Inferior parietal cortex (tissue), 1 donor: ENCODE results near the gene ASCL4.

Source experiments
- DNase-seq: peaks from one replicate; pipeline ENCODE4 v3.0.0-alpha.2; 2016; ENCODE audit errors: extremely low spot score

The ASCL4 gene

DNA sequence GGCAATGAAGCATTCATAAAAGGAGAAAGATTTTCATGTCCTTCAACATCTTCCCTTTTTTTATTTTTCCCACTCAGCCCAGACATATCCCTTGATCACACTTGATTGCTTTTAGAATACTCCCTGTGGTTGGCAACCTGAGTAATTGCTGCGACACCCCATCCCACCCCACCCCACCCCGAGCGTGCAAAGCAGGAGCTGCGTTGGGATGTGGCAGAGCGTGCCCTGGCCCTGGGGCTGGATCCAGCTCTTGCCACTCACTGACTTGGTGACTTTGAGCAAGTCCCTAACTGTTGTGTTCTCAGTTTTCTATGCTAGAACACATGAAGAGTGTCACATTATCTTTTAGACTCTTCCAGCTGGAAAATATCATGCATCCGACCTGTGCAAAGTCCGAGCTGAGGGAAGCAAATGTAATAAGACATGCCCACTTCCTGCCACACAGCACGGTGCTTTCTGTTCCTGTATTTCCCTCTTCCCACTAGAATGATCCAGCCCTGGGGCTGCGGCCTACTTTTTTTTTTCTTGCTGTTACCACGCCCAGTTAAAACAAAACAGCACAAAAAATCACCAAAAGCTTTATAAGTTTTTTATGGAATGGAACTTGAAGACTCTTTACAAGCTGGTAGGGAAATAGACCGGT lies 4.0 kb downstream of the ASCL4 start:
- DNase-seq: no peak

DNA sequence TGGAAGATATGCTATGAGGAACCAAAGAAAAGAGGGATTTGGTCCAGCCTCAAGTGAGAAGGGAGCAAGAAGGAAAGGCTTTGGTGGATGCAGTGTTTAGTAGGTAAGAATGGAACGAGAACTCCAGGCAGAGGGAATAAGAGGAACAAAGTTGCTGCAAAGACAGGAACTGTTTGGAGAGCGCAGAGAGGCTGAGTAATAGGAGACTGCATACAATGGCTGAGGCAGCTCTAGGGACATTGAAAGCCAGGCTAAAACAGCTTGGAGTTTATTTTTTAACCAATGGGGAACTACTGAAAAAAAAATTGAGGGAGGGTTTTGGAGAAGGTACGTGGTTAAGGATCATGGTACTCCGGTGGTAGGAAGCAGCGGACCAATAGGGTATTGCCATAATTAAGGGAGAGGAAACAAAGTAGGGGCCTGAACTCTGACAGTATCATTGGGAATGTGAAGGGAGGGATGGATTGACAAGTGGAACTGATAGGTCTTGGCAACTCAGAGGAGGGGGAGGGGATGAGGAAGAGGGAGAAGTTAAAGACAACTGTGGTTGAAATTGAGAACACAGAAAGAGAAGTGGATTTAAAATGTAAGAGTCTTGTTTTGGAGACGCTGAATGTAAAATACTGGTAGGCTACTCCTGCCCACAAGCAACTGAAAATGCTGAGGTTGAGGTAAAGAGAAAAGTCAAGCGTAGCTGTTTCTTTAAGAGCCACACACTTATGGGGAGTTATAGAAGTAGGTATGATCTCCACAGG lies 4.8 kb downstream of the ASCL4 start:
- no peak for DNase-seq

DNA sequence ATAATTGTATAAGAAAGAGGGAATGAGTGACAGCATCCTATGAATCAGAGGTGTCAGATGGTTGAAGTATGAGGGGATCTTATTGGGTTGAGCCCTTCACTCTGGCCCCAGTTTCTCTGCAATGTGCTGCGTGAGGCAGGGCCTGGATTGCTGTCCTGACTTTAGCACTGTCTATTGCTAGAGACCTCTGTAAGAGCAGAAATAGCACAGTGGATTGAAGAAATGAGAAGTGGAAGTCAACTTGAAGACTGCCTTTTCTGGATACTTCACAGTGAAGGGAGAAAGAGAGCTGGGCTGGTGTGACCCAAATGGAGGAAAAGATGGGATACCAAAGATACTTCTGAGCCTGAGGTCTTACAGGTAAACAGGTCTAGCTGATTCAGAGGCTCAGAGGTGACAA lies 5.8 kb downstream of the ASCL4 start:
- DNase-seq: no peak

DNA sequence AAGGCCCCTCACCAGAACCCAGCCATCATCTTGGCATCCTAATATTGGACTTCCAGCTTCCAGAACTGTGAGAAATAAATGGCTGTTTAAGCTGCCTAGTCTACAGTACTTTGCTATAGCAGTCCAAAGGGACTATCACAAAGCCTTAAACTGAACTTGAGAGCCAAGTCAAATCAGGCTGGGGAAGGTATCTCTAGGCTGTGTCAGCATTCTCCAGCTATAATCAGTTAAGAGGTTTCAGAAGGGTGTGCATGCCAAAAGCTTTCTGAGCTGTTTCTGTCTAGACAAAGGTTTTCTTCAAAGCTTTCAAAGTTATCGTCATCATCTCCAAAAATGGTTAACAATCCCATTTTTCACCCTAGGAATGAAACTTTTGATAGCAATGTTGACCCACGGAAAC lies 7.6 kb downstream of the ASCL4 start:
- no peak for DNase-seq

DNA sequence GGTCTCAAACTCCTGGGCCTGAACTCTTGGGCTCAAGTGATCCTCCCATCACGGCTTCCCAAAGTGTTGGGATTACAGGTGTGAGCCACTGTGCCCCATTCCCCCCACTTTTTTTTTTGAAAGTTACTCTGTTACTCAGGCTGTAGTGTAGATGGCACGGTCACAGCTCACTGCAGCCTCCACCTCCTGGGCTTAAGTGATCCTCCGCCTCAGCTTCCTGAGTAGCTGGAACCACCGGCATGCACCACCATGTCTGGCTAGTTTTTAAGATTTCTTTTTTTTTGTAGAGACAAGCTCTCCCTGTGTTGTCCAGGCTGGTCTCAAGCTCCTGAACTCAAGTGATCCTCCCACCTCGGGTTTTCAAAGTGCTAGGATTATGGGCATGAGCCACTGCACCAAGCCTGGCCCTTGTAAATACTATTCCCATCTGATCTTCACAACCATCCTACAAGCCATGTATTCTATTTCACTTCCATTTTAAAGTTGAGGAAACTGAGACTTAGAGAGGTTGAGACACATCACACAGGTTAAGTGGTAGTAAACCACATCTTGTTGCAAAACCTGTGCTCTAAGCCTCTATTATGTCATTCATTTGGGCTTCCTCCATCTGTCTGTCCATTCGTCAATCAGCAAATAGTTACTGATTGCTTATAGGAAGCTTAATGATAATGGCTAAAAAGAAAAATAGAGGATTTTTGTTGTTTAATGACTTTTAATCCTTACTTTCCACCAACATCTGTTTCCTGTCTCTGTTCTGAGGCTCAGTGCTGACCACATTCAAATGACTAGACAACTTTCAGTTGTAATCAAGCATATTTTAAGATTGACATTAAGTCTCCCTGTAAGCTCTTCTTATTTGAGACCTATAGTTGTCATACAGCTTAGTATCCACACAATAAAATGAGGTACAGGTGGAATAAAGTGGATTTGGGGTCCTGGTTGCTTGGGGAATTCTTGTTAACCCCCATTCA lies 9.2 kb downstream of the ASCL4 start:
- DNase-seq: no peak

DNA sequence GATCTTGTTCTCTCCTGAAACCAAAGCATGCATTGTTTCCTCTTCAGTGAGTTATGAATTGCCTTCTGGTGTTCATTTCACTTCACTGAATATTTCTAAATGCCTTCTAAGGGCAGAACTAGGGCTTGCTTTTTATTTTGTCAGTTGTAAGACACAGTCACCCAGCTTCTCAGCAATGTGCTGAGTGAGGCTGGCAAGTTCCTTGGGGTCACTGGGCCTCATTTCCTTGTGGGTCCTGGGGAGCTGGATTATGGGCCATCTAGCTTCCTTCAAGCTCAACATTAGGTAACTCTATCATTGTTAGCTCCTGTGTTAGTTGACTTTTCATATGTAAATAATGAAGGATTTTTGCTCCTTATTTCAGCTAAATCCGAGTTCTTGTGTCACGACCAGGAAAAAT lies 13.8 kb downstream of the ASCL4 start:
- DNase-seq: no peak

DNA sequence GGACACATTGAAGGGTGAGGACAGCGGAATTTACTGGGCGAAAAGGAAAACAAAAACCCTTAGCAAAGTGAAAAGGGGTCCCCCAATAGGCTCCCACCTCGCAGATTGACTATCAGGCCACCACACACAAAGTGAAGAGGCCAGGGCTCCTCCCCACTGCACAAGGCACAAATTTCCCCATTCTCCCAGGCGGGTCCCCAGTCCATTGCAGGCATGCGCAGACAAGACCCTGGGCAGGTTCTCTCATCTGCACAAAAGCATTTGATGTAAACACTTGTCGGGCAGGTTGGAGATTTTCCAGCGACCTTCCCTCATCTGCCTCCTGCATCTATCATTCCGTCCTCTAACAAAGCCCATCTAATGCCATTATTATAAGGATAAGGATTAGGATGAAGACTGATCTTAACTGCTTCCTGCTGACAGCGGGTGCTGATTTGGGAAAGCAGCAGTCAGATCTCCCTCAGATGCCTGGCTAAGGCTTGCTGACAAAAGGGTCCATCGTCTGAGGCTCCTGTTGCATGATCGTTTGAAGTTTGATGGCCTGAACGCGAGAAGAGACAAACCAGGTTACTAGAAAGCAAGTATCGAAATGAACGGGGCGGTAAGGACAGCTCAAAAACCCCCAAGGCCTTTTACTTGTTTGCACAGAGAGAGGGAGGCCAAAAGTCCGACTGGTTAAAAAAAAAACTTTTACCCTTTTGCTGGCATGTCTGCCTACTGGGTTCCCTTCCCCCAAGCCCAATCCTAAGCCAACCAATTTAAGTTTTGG lies 14.4 kb downstream of the ASCL4 start:
- DNase-seq: no peak

DNA sequence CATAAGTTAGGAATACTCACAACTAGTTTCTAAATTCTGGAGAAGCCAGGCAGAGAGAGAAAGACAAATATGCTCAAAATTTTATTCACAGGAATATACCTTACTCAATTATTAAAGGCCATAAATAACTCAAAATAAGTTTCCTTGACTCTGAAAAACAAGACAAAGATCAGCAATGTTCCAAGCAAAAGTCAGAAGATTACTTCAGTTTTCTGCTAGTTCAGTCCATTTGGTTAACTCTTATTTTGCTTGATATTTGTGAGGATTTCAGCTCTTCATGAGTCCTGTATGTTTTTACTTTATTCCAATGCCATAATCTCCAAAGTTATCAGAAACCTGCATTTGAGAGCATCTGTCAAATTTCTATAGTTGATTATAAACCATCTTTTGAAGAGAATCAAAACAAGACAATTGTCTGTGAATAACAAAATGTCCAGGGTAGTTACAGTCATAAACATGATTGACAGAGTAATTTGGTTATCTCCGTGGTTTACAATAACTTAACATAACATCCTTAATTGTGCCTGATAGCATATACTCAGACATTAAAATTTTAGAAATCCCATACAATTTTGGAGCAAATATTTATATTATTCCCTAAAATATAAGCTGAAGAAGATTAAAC lies 17.1 kb downstream of the ASCL4 start:
- no peak for DNase-seq

DNA sequence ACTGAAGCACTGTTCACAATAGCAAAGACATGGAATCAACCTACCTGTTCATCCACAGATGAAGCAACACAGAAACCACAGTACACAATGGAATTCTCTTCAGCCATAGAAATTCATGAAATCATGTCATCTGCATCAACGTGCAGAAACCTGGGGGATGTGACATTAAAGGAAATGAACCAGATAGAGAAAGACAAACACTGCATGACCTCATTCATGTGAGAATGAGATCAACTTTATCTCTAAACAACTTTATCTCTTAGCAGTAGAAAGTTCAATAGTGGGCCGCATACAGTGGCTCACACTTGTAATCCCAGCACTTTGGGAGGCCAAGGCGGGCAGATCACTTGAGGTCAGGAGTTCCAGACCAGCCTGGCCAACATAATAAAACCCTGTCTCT lies 19.9 kb downstream of the ASCL4 start:
- no peak for DNase-seq

DNA sequence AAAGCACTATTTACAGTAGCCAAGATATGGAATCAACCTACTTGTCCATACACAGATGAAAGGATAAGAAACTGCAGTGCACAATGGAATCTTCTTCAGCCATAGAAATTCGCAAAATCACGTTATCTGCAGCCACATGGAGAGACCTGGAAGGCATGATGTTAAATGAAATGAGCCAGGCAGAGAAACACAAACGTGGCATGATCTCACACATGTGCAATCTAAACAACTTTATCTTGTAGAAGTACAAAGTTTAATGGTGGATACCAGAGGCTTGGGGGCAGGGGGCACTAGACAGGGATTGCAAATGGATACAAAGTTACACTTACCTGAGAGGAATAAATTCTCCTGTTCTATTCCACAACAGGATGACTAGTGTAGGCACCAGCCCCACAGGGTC lies 24.1 kb downstream of the ASCL4 start:
- DNase-seq: no peak

DNA sequence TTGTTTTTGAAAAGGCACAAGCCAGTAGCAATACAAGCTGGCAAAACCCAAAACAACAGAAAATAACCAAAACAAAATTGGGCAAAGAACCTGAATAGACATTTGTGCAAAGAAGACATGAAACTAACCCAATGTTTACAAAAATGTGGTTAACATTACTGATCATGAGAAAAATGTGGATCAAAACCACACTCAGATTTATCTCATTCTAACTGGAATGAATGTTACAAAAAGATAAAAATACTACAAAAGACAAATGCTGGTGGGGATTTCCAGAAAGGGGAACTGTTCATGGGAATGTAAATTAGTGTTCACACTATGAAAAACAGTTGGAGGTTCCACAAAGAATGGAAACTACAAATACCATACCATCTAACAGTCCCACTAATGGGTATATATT lies 26.6 kb downstream of the ASCL4 start:
- DNase-seq: no peak

DNA sequence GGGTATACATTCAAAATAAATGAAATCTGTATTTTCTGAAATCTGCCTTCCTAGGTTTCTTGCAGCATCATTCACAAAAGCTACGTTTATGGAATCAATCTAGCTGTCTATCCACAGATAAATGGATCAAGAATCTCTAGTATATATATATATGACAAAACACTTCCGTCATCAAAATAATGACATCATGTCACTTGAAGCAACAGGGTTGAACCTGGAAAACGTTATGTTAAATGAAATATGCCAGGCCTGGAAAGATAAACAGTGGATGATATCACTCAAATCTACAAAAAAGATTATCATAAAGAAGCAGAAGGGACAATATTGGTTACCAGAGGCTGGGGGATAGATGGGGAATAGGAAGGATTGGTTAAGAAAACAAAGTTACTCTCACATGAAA lies 28.6 kb downstream of the ASCL4 start:
- DNase-seq: no peak

DNA sequence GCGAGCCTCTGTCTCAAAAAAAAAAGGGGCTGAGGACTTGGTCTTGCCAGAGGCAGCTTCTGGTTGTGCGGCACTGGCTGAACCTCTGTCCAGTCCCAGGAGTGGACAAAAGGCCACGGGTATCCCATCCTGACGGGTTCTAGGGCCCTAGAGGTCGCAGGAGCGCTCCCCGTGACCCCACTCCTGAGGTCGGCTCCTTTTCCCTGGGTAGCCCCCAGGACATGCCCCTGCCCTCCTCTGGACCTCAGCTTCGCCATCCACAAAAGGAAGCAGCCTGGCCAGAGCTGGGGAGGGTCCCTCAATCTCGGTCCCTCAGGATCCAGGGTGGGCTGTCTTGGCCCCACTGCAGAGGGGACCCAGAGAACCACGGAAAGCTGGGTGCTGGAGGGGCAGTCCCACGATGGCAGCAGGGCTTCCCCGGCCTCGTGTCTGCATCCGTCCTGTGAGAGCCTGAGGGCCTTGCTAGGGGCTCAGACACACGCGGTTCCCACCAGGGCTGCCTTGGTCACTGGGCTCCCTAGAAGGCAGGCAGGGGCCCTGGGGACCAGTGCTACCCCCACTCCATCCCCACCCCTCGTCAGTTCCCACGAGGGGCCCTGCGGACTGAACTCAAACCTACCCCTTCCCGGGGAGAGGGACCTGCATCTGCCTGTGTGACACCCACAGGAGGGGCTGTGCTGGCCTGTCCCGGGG lies 31.1 kb downstream of the ASCL4 start:
- no peak for DNase-seq

DNA sequence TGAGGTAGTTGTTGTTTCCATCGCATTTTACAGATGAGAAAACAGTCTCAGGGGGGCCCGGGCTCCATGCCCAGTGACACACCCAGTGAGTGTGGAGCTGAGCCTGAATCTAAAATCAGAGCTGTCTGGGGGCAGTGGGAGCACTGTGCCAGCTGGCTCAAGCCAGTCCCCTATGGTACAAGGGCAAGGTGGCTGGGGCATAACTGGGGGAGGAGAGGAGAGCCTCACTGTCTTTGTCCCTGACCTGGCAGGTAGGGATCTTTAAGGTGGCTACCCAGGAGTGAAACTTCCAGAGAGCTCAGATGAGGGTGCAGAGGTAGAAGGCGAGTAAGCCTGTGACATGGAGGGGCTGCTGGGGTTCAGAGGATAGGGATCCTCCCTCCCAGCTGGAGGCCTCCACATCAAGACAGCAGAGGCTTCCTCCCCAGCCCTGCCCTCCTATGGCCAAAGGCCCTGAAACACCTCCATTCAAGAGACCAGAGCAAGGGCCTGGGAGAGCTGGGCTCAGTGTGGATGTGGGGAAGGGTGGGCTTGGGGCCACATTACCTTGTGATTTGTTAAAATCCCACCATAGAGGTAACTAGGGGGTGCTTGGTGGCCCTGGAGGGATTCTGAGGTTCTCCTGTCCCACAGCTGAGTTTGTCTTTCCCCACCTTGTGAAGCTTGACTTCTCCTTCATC lies 33.1 kb downstream of the ASCL4 start:
- DNase-seq: no peak

DNA sequence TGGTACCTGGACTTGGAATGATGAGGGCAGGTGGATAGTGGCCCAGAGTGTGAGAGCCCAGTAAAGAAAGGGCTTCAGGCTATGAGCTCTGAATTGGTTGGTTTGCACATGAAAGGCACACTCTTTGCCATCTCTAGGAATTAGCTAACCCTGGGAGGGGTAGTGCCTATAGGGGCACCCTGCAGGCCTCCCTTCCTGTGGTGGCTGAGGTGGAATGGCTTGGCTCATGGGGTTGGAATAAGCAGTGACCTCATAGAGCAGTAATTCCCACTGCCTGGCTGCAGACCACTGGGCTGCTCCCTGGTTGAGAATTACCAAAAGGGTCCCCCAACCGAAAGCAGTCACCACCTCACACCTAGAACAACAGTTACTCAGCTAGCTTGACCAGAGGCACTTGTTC lies 42.7 kb downstream of the ASCL4 start:
- no peak for DNase-seq

DNA sequence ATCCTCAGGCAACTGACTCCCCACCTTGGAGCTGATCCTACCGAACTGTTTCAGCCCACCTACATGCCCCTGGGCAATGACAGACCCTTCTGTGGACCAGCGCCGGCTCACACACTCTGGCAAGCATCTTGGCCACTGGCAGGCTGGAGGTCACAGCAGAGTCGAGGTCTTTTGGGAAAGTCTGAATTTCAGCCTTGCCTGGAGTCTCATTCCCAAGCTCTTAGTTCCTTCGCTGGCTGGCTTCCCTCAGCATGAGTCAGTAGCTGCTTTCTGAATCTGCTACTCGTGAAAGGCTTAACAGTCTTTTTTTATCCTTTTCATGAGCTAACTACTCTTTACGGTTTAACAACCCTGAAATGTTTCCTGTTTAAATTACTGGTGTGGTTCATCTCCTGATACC lies 44.5 kb downstream of the ASCL4 start:
- DNase-seq: peak; percentile 28

DNA sequence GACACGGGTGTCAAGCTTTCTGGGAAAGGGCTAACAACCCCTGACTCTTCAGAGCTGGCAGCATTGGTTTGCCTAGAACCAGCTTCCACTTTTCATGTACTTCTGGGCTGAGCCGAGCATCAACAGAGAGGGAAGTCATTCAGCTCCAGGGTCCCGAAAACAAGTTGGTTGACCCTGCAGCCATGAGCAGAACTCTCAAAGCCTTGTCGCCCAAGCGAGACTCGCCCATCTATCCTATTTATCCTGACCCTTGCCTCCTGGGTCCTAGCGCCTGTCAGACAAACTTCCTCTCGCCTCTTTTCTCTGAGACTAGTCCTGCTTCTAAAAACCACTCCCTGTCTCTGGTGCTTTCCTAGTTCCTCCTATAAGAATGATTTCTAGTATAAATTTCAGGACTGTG lies 47.9 kb downstream of the ASCL4 start:
- no peak for DNase-seq
